K562 (cell line): Measurements from ENCODE around the gene TRPM8. TPM values are rescaled to one million over a fixed set of nuclear protein-coding genes. Genes with fewer than 3 reads are reported as not detected.

ENCODE experiments used
- ATAC-seq: fragments of 200-7000 bp; cut with Tn5 transposase; 3 replicates; pipeline ENCODE4 v1.9.1; 2020; ENCODE audit warnings: moderate library complexity
- BruUV-seq: library from RNA; stranded (reverse); fragments of 400-500 nt; replicated peaks from 2 replicates; lab custom pipeline; 2021; lab: Mats Ljungman, UMichigan
- CTCF ChIA-PET: fragments of 300-600 bp; formaldehyde crosslinking; extraction: SDS; loops from one replicate; lab custom pipeline; 2021; ENCODE audit warnings: low intra/inter-chr PET ratio; lab: Yijun Ruan, JAX
- POLR2A ChIA-PET: fragments of 300-600, 350-650 bp; sonication (Branson Sonifier 250); formaldehyde crosslinking; extraction: SDS; loops from one replicate; lab custom pipeline; 2021; ENCODE audit warnings: antibody characterized with exemption, inconsistent platforms; lab: Yijun Ruan, JAX
- DNase-seq, 4 experiments: peaks; one replicate each; pipeline versions ENCODE4 v3.0.0 to v3.0.0-alpha.2; 2011 to 2018; ENCODE audit warnings: low spot score in 3 of 4, mixed read lengths in 3 of 4; ENCODE audit errors: extremely low read depth in 1 of 4
- FAIRE-seq: peaks from 2 replicates; lab custom pipeline; 2011; peaks lifted over from hg19 to GRCh38; lab: Jason Lieb, UNC
- H2AFZ ChIP-seq: 2 replicates; pipeline ENCODE4 v1.6.0; 2011; ENCODE audit warnings: low read depth, low read length, control low read depth, inconsistent platforms
- H3K27ac ChIP-seq: fragments of 200-600 bp; 3 replicates; pipeline ENCODE4 v1.8.0; 2011; ENCODE audit warnings: low read depth, mild to moderate bottlenecking, control low read depth, inconsistent platforms, low read length, moderate library complexity, mixed read lengths; ENCODE audit errors: extremely low read depth
- H3K27me3 ChIP-seq, 2 experiments: fragments of 300-600 bp in 1 of 2; 2 replicates in 1 of 2; 3 replicates in 1 of 2; pipeline versions ENCODE4 v1.6.0 to v1.8.0; 2011; ENCODE audit warnings: inconsistent platforms in 2 of 2, low read length in 2 of 2, mild to moderate bottlenecking in 1 of 2, mixed read lengths in 1 of 2, moderate library complexity in 1 of 2; ENCODE audit not compliant: control insufficient read depth in 2 of 2, insufficient read depth in 2 of 2
- H3K36me3 ChIP-seq: fragments of 300-600 bp; 3 replicates; pipeline ENCODE4 v1.8.0; 2011; ENCODE audit warnings: mild to moderate bottlenecking, low read length, inconsistent platforms; ENCODE audit not compliant: control insufficient read depth, insufficient read depth
- H3K4me1 ChIP-seq, 2 experiments: fragments of 200-600 bp in 1 of 2; replicated peaks in 1 of 2; 2 replicates in 1 of 2; 3 replicates in 1 of 2; pipeline versions ENCODE4 v1.5.1 to v1.8.0; 2011; ENCODE audit warnings: inconsistent platforms in 2 of 2, low read length in 2 of 2, mild to moderate bottlenecking in 1 of 2, mixed read lengths in 1 of 2, moderate library complexity in 1 of 2; ENCODE audit not compliant: control insufficient read depth in 2 of 2, insufficient read depth in 2 of 2
- H3K4me2 ChIP-seq: 2 replicates; pipeline ENCODE4 v1.6.1; 2011; ENCODE audit warnings: low read length, control low read depth, inconsistent platforms, mixed read lengths; ENCODE audit not compliant: insufficient read depth
- H3K4me3 ChIP-seq: fragments of 200-600 bp; sonication (generic), shearing (Covaris generic); 2 replicates; pipeline ENCODE4 v1.5.1; 2016; ENCODE audit warnings: control low read depth, inconsistent platforms
- H3K79me2 ChIP-seq: fragments of 200-600 bp; 3 replicates; pipeline ENCODE4 v1.8.0; 2011; ENCODE audit warnings: low read length, inconsistent platforms; ENCODE audit not compliant: control insufficient read depth, insufficient read depth
- H3K9ac ChIP-seq, 2 experiments: 2 replicates each; pipeline versions ENCODE4 v1.6.0 to v1.6.1; 2011; ENCODE audit warnings: low read depth in 2 of 2, low read length in 2 of 2, control low read depth in 1 of 2, inconsistent platforms in 1 of 2, mild to moderate bottlenecking in 1 of 2, mixed read lengths in 1 of 2; ENCODE audit not compliant: insufficient read depth in 1 of 2
- H3K9me1 ChIP-seq: one replicate; pipeline ENCODE4 v1.6.0; 2011; ENCODE audit warnings: inconsistent platforms, mild to moderate bottlenecking, low read length, moderate library complexity; ENCODE audit not compliant: control insufficient read depth, insufficient read depth
- H3K9me3 ChIP-seq: replicated peaks from 2 replicates; pipeline ENCODE4 v1.5.1; 2011; ENCODE audit warnings: low read depth, low read length, inconsistent platforms; ENCODE audit not compliant: control insufficient read depth, insufficient read depth
- H4K20me1 ChIP-seq: replicated peaks from 2 replicates; pipeline ENCODE4 v1.6.1; 2011; ENCODE audit warnings: low read length, inconsistent platforms, mixed read lengths; ENCODE audit not compliant: control insufficient read depth, insufficient read depth
- CTCFL ChIP-seq: IDR thresholded peaks from 2 replicates; pipeline ENCODE4 v1.6.1; 2011; ENCODE audit warnings: borderline replicate concordance, low read depth, mild to moderate bottlenecking, moderate library complexity, low read length; ENCODE audit not compliant: insufficient read depth, poor library complexity, severe bottlenecking
- SNIP1 ChIP-seq: fragments of 450-650 bp; IDR thresholded peaks from 2 replicates; pipeline ENCODE4 v1.7.1; 2017; ENCODE audit warnings: low read depth, mild to moderate bottlenecking
- ZNF76 ChIP-seq: fragments of 250-450 bp; sonication (Bioruptor Pico); IDR thresholded peaks from 2 replicates; pipeline ENCODE4 v1.4.0; 2020; ENCODE audit warnings: mild to moderate bottlenecking, moderate library complexity, borderline replicate concordance
- WGBS: fragments of 100-300 bp; shearing (Covaris generic); methylation state at CpG from one replicate; pipeline ENCODE4 v1.1.6; 2016; ENCODE audit warnings: low coverage, mixed read lengths; ENCODE audit not compliant: insufficient coverage; ENCODE audit errors: missing lambda C conversion rate; 5-methylcytosine and 5-hydroxymethylcytosine counted together
- in situ Hi-C: fragments of 300-500 bp; cut with MboI; formaldehyde crosslinking; loops from 4 replicates; pipeline ENCODE4 v1.15.0; 2018; ENCODE audit warnings: inconsistent platforms, mixed read lengths
- intact Hi-C: fragments of 100-400 bp; cut with micrococcal nuclease; formaldehyde crosslinking; loops from 2 replicates; pipeline ENCODE4 v1.14.2; 2022
- polyA plus RNA-seq, 8 experiments: library from polyadenylated mRNA; depleted of rRNA in 4 of 8; stranded (reverse) in 5 of 8; unstranded in 3 of 8; fragments of >200 nt; fragmentation: Nextera tagmentation in 2 of 8; fragmentation: Illumina TruSeq in 1 of 8; extraction: Ambion mirVana in 2 of 8; extraction: Trizol in 1 of 8; gene quantifications; 2 replicates each; pipeline versions ENCODE4 v1.2.1 to v1.2.3, GENCODE V29; 2011 to 2014; ENCODE audit warnings: inconsistent platforms in 1 of 8, missing spikeins in 1 of 8
- total RNA-seq, 7 experiments: library from RNA; depleted of rRNA in 6 of 7; stranded (reverse); fragments of >200 nt in 6 of 7; fragmentation: Illumina TruSeq in 2 of 7; extraction: Trizol in 2 of 7; gene quantifications; 2 replicates each; pipeline versions ENCODE4 v1.2.1 to v1.2.3, GENCODE V29; 2011 to 2021; ENCODE audit warnings: low replicate concordance in 1 of 7

Gene TRPM8
- total and polyA plus RNA-seq, 9 of the 15 experiments (the other 6 are each of a cell fraction or from before 2014, with no cell fraction given): not detected

- no peak for TF ChIP-seq CTCFL
Measured at GRCh38 chr2:234061624-234062257, 144.6 kb downstream of the TRPM8 start (continued).

- Histone ChIP-seq H3K4me3 (no peak overlapping the region), H3K9me3 (no peaks in the 10 kb centered on the region), H3K27me3 (no peaks in the 10 kb centered on the region), H3K9me1 (no peaks in the 10 kb centered on the region), H3K36me3 (no peaks in the 10 kb centered on the region), H3K27ac (no peak overlapping the region), H3K79me2 (no peaks in the 10 kb centered on the region), H3K4me2 (no peak overlapping the region), H2AFZ (no peak overlapping the region), H3K4me1 (no peaks in the 10 kb centered on the region), H3K9ac (no peak overlapping the region), H4K20me1 (no peaks in the 10 kb centered on the region)
- no peak for DNase-seq
- in situ Hi-C loops (no loop called here), intact Hi-C loops (no loop called here)
- 0% methylated on average over 2 of the region's 2 CpGs for WGBS
- BruUV-seq: no TSS peak
- ChIA-PET CTCF (no interaction called here), POLR2A (no interaction called here)
- FAIRE-seq: no peak
- no peak for ATAC-seq
- TF ChIP-seq ZNF76 (no peak), SNIP1 (no peak)
Measured at GRCh38 chr2:234066587-234066986, 149.4 kb downstream of the TRPM8 start.

Other genes with a start within 250 kb of the TRPM8 start
Only the 7 nearest of the 10 such genes appear.
- not detected in 2 replicates for gene UGT1A5, start 204.5 kb upstream of the TRPM8 start, total RNA-seq (2014; rRNA removed)
- gene UGT1A5, start 204.5 kb upstream of the TRPM8 start, total RNA-seq (2014; rRNA removed; fragmentation: Illumina TruSeq; extraction: Trizol): not detected in 2 replicates
- not detected in 2 replicates for gene UGT1A5, start 204.5 kb upstream of the TRPM8 start, total RNA-seq (2015; rRNA removed; fragmentation: Illumina TruSeq; extraction: Trizol)
- not detected in 2 replicates for gene UGT1A5, start 204.5 kb upstream of the TRPM8 start, total RNA-seq (2021)
- not detected in 2 replicates for gene UGT1A5, start 204.5 kb upstream of the TRPM8 start, polyA plus RNA-seq (2011; rRNA removed)
- gene UGT1A5, start 204.5 kb upstream of the TRPM8 start, polyA plus RNA-seq (2014; fragmentation: Illumina TruSeq; extraction: Trizol): not detected in 2 replicates
- not detected for gene UGT1A5, start 204.5 kb upstream of the TRPM8 start, polyA plus RNA-seq (2014; fragmentation: Nextera tagmentation; extraction: Ambion mirVana)
- gene UGT1A5, start 204.5 kb upstream of the TRPM8 start, polyA plus RNA-seq (2014; rRNA removed): not detected in 2 replicates
- not detected in 2 replicates for gene UGT1A4, start 198.6 kb upstream of the TRPM8 start, total RNA-seq (2014; rRNA removed)
- not detected in 2 replicates for gene UGT1A4, start 198.6 kb upstream of the TRPM8 start, total RNA-seq (2014; rRNA removed; fragmentation: Illumina TruSeq; extraction: Trizol)
- gene UGT1A4, start 198.6 kb upstream of the TRPM8 start, total RNA-seq (2015; rRNA removed; fragmentation: Illumina TruSeq; extraction: Trizol): not detected in 2 replicates
- gene UGT1A4, start 198.6 kb upstream of the TRPM8 start, total RNA-seq (2021): not detected in 2 replicates
- not detected in 2 replicates for gene UGT1A4, start 198.6 kb upstream of the TRPM8 start, polyA plus RNA-seq (2011; rRNA removed)
- not detected in 2 replicates for gene UGT1A4, start 198.6 kb upstream of the TRPM8 start, polyA plus RNA-seq (2014; fragmentation: Illumina TruSeq; extraction: Trizol)
- not detected for gene UGT1A4, start 198.6 kb upstream of the TRPM8 start, polyA plus RNA-seq (2014; fragmentation: Nextera tagmentation; extraction: Ambion mirVana)
- gene UGT1A4, start 198.6 kb upstream of the TRPM8 start, polyA plus RNA-seq (2014; rRNA removed): not detected in 2 replicates
- not detected in 2 replicates for gene UGT1A3, start 188.3 kb upstream of the TRPM8 start, total RNA-seq (2014; rRNA removed)
- gene UGT1A3, start 188.3 kb upstream of the TRPM8 start, total RNA-seq (2014; rRNA removed; fragmentation: Illumina TruSeq; extraction: Trizol): not detected in 2 replicates
- gene UGT1A3, start 188.3 kb upstream of the TRPM8 start, total RNA-seq (2015; rRNA removed; fragmentation: Illumina TruSeq; extraction: Trizol): not detected in 2 replicates
- not detected in 2 replicates for gene UGT1A3, start 188.3 kb upstream of the TRPM8 start, total RNA-seq (2021)
- not detected in 2 replicates for gene UGT1A3, start 188.3 kb upstream of the TRPM8 start, polyA plus RNA-seq (2011; rRNA removed)
- not detected in 2 replicates for gene UGT1A3, start 188.3 kb upstream of the TRPM8 start, polyA plus RNA-seq (2014; fragmentation: Illumina TruSeq; extraction: Trizol)
- not detected for gene UGT1A3, start 188.3 kb upstream of the TRPM8 start, polyA plus RNA-seq (2014; fragmentation: Nextera tagmentation; extraction: Ambion mirVana)
- gene UGT1A3, start 188.3 kb upstream of the TRPM8 start, polyA plus RNA-seq (2014; rRNA removed): not detected in 2 replicates
- not detected in 2 replicates for gene UGT1A1, start 157.1 kb upstream of the TRPM8 start, total RNA-seq (2014; rRNA removed)
- not detected in 2 replicates for gene UGT1A1, start 157.1 kb upstream of the TRPM8 start, total RNA-seq (2014; rRNA removed; fragmentation: Illumina TruSeq; extraction: Trizol)
- gene UGT1A1, start 157.1 kb upstream of the TRPM8 start, total RNA-seq (2015; rRNA removed; fragmentation: Illumina TruSeq; extraction: Trizol): not detected in 2 replicates
- not detected in 2 replicates for gene UGT1A1, start 157.1 kb upstream of the TRPM8 start, total RNA-seq (2021)
- not detected in 2 replicates for gene UGT1A1, start 157.1 kb upstream of the TRPM8 start, polyA plus RNA-seq (2011; rRNA removed)
- not detected in 2 replicates for gene UGT1A1, start 157.1 kb upstream of the TRPM8 start, polyA plus RNA-seq (2014; fragmentation: Illumina TruSeq; extraction: Trizol)
- gene UGT1A1, start 157.1 kb upstream of the TRPM8 start, polyA plus RNA-seq (2014; fragmentation: Nextera tagmentation; extraction: Ambion mirVana): not detected
- gene UGT1A1, start 157.1 kb upstream of the TRPM8 start, polyA plus RNA-seq (2014; rRNA removed): not detected in 2 replicates
- not detected in 2 replicates for gene MROH2A, start 139.0 kb upstream of the TRPM8 start, total RNA-seq (2014; rRNA removed)
- gene MROH2A, start 139.0 kb upstream of the TRPM8 start, total RNA-seq (2014; rRNA removed; fragmentation: Illumina TruSeq; extraction: Trizol): not detected in 2 replicates
- not detected in 2 replicates for gene MROH2A, start 139.0 kb upstream of the TRPM8 start, total RNA-seq (2015; rRNA removed; fragmentation: Illumina TruSeq; extraction: Trizol)
- gene MROH2A, start 139.0 kb upstream of the TRPM8 start, total RNA-seq (2021): not detected in 2 replicates
- not detected in 2 replicates for gene MROH2A, start 139.0 kb upstream of the TRPM8 start, polyA plus RNA-seq (2011; rRNA removed)
- gene MROH2A, start 139.0 kb upstream of the TRPM8 start, polyA plus RNA-seq (2014; fragmentation: Illumina TruSeq; extraction: Trizol): not detected in 2 replicates
- not detected for gene MROH2A, start 139.0 kb upstream of the TRPM8 start, polyA plus RNA-seq (2014; fragmentation: Nextera tagmentation; extraction: Ambion mirVana)
- 0.03 TPM in 1 of 2 replicates, not detected in the other for gene MROH2A, start 139.0 kb upstream of the TRPM8 start, polyA plus RNA-seq (2014; rRNA removed)
- gene HJURP, start 62.8 kb upstream of the TRPM8 start, total RNA-seq (2014; rRNA removed): 24.2 and 24.5 TPM in 2 replicates
- gene HJURP, start 62.8 kb upstream of the TRPM8 start, total RNA-seq (2014; rRNA removed; fragmentation: Illumina TruSeq; extraction: Trizol): 27.8 and 32.5 TPM in 2 replicates
- gene HJURP, start 62.8 kb upstream of the TRPM8 start, total RNA-seq (2015; rRNA removed; fragmentation: Illumina TruSeq; extraction: Trizol): 27.2 and 28.3 TPM in 2 replicates
- gene HJURP, start 62.8 kb upstream of the TRPM8 start, total RNA-seq (2021): 43.6 and 46.4 TPM in 2 replicates
- gene HJURP, start 62.8 kb upstream of the TRPM8 start, polyA plus RNA-seq (2011; rRNA removed): 102 and 106 TPM in 2 replicates
- gene HJURP, start 62.8 kb upstream of the TRPM8 start, polyA plus RNA-seq (2014; fragmentation: Illumina TruSeq; extraction: Trizol): 40.1 and 43.5 TPM in 2 replicates
- 10 to 100 TPM; 13.8 to 19.1 TPM for gene HJURP, start 62.8 kb upstream of the TRPM8 start, polyA plus RNA-seq (2014; fragmentation: Nextera tagmentation; extraction: Ambion mirVana)
- gene HJURP, start 62.8 kb upstream of the TRPM8 start, polyA plus RNA-seq (2014; rRNA removed): 42.1 and 43.1 TPM in 2 replicates
- gene SPP2, start 133.3 kb downstream of the TRPM8 start, total RNA-seq (2014; rRNA removed): not detected in 2 replicates
- gene SPP2, start 133.3 kb downstream of the TRPM8 start, total RNA-seq (2014; rRNA removed; fragmentation: Illumina TruSeq; extraction: Trizol): not detected in 2 replicates
- gene SPP2, start 133.3 kb downstream of the TRPM8 start, total RNA-seq (2015; rRNA removed; fragmentation: Illumina TruSeq; extraction: Trizol): not detected in 2 replicates
- gene SPP2, start 133.3 kb downstream of the TRPM8 start, total RNA-seq (2021): not detected in 2 replicates
- not detected in 2 replicates for gene SPP2, start 133.3 kb downstream of the TRPM8 start, polyA plus RNA-seq (2011; rRNA removed)
- gene SPP2, start 133.3 kb downstream of the TRPM8 start, polyA plus RNA-seq (2014; fragmentation: Illumina TruSeq; extraction: Trizol): not detected in 2 replicates
- gene SPP2, start 133.3 kb downstream of the TRPM8 start, polyA plus RNA-seq (2014; fragmentation: Nextera tagmentation; extraction: Ambion mirVana): not detected
- gene SPP2, start 133.3 kb downstream of the TRPM8 start, polyA plus RNA-seq (2014; rRNA removed): not detected in 2 replicates